Stimulated activated CD8-positive, alpha-beta memory T cell treated with anti-CD3 and anti-CD28 coated beads, Interleukin-4, amount 100 ng/mL, for 1 hour (primary cell): ENCODE data around the gene ADAM11.
"Not testable (repeated sequence)": the region's sequence is repeated elsewhere in the genome, so short reads cannot be mapped to it uniquely, and the experiment has no call there.

ENCODE experiments used
- DNase-seq, 2 donors: peaks; one replicate each; pipeline ENCODE4 v3.0.0-alpha.2; 2020; ENCODE audit warnings: low read depth in 2 of 2, low spot score in 1 of 2

The ADAM11 gene

DNA sequence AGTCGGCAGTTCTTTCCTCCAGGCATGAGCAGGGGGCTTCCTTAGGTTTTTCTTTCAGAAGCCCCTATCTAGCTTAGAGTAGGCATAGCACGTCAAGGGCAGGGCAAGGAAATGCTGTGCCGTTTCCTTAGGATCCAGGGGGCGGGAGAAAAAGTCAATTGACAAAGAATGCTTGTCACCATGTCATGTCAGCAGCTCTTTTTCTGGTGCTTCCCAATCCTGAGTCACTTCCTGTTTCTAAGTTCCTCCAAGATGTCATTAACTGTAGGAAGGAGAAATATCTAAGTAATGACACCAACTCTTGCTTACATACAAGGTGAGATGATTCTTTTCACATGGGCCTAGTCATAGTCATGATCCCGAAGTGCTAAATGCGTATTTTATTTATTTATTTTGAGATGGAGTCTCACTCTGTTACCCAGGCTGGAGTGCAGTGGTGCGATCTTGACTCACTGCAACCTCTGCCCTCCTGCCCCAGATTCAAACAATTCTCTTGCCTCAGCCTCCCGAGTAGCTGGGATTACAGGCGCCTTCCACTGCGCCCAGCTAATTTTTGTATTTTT is 36.1 kb downstream of the ADAM11 start:
- DNase-seq: no peak

GRCh38 chr17:44795421-44795820 is 36.6 kb downstream of the ADAM11 start:
- DNase-seq: no peak

DNA sequence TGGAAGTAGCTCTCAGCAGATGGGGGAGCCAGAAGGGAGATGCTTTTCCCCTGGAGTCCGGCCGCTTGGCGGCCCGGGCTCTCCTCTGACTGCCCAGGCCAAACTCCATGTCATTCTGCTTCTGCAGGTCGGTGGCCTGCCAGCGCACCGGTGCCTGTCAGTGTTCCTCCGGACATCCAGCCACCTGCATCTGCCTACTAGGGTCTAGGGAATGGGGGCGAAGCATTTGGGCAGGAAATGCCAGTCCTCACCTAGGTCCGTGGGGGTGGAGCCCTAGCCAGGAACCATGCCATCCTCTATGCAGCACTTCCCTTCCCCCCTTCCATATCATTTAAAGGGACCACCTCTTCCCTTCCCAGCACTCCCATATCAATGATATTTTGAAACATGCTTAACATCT is 37.1 kb downstream of the ADAM11 start:
- DNase-seq: no peak

DNA sequence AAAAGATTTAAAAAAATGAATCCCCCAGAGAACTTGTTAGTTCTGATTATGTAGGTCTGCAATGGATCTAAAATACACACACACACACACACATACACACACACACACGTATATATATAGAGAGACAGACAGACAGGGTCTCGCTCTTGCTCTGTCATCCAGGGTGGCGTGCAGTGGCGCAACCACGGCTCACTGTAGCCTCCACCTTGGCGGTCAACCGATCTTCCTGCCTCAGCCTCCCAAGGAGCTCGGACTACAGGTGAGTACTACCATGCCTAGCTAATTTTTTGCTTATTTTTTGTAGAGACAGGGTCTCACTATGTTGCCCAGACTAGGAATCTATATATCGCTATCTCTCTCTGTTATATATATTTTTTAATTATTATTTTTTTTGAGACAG is 37.9 kb downstream of the ADAM11 start:
- DNase-seq: no peak

GRCh38 chr17:44797802-44798201 is 39.0 kb downstream of the ADAM11 start:
- DNase-seq: no peak

DNA sequence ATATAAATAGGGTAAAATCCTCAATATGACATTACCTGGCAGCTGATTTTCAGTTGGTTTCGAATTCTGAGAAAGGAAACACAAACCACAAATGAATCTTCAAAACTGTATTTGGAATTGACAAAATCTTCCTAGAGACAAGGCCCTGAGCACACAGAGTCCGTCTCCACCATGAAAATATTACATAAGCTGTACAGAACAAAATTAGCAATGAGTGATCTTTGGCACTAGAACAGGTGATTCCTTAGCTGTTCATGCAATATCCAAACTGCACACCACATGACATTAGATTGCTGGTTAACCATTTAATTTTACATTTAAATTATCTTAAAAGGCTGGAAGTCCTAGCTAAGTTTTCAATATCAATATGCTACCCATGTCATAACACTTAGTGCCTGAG is 39.6 kb downstream of the ADAM11 start:
- no peak for DNase-seq

- no peak for DNase-seq
Observed at GRCh38 chr17:44801880-44802279, 43.1 kb downstream of the ADAM11 start.

DNA sequence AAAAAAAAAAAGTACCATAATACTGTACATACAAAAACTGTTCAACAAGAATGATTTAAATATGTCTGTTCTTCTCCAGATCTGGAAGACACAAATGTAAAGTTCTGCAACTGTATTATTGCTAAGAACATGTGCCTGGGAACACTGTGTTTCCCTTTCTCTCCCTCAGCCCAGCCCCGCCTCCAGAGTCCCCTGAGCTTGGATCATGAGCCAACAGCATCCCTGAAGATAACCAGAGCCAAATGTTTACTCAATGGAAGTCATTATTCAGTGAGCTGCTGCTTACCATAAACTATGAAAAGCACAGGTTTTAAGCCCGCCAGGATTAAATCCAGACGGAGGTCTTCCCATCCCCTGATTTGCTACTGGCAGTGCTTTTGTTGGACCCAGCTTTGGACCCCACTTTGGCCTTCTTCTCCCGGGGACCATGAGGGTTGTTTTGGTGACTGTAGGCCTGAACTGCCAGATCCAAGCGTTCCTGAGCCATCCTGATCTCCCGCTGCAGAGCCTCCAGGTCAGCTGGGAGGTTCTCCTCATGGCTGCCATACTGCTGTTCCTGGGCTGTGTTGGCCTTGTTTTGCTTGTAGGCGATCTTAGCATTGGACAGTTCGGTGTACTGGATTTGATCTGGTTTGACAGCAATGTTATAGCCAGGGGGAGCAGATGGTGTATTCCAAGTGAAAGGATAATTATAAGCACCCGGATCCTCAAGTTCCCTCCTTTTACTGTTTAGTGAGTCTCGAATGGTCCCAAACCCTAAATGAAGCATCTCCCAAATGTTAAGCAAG is 45.7 kb downstream of the ADAM11 start:
- no peak for DNase-seq

DNA sequence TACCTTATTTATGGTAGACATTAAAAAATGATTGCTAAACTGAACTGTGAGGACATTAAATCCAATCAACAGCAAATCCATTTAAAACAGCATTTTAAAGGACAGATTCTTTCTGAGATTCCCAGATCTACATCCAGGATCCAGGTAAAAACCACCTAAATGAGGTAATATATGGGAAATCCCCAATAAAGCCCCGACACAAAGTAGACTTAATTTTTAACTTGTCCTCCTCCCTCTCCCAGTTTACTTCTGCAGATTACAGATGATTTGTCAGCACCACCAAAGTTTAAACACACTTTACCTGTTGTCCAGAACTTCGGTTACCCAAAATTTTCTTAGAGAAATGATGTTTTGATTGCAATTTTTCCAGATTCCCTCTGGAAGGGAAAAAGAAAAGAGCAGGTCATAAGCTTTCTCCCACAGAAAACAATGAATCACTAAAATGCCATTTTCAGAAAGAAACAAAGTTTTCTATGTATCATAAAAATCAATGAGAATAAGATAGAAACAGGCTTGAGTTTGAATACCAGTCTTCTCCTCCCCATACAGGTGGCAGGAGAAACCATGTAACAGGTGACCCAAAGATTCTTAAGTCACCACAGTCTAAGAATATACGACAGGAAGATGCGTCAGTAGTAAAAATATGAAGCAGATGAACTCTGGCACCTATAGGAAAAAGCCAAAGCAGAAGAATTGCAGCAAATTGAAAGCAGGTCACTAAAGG is 48.5 kb downstream of the ADAM11 start:
- no peak for DNase-seq

DNA sequence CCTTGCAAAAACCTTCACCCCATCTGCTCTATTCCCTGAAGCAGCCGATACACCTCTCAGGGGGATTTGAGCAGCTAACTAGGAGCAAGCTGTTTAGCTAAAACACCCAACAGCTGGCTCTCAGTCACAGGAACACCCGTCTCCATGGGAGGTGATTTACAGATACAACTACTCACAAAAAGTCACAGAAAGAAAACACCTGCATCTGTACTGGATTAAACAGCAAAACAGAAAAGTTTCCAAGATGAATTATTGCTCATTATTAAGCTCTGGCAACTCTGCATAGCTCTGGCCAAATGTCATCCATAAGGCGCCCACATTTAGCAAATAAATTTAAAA is 49.0 kb downstream of the ADAM11 start:
- DNase-seq: no peak

DNA sequence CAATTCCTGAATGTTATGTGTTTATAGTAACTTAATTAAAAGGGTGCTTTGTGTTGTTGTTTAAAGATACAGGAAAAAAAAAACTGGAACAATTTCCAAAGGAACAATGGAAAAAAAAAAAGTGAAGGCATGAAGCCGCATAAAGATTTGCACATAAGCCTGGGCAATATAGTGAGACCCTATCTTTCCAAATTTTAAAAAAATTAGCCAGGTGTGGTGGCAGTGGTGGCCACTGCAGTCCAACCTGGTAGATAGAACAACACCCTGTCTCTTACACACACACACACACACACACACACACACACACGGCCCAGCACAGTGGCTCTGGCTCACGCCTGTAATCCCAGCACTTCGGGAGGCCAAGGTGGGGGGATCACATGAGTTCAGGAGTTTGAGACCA is 49.4 kb downstream of the ADAM11 start:
- no peak for DNase-seq

- DNase-seq: not testable (repeated sequence)
Observed at GRCh38 chr17:44808656-44809388, 50.0 kb downstream of the ADAM11 start.

- DNase-seq: no peak
Observed at GRCh38 chr17:44812263-44812662, 53.5 kb downstream of the ADAM11 start.

DNA sequence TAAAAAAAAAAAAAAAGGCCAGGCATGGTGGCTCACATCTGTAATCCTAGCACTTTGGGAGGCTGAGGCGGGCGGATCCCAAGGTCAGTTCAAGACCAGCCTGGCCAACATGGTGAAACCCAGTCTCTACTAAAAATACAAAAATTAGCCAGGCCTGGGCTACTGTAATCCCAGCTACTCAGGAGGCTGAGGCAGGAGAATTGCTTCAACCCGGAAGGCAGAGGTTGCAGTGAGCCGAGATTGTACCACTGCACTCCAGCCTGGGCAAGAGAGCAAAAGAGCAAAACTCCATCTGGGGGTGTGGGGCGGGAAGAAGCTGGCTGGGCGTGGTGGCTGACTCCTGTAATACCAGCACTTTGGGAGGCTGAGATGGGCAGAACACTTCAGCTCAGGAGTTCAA is 59.7 kb downstream of the ADAM11 start:
- DNase-seq: not testable (repeated sequence)

- no peak for DNase-seq
Observed at GRCh38 chr17:44820631-44821212, 61.9 kb downstream of the ADAM11 start.

GRCh38 chr17:44825236-44825635 is 66.4 kb downstream of the ADAM11 start:
- DNase-seq: not testable (repeated sequence)

DNA sequence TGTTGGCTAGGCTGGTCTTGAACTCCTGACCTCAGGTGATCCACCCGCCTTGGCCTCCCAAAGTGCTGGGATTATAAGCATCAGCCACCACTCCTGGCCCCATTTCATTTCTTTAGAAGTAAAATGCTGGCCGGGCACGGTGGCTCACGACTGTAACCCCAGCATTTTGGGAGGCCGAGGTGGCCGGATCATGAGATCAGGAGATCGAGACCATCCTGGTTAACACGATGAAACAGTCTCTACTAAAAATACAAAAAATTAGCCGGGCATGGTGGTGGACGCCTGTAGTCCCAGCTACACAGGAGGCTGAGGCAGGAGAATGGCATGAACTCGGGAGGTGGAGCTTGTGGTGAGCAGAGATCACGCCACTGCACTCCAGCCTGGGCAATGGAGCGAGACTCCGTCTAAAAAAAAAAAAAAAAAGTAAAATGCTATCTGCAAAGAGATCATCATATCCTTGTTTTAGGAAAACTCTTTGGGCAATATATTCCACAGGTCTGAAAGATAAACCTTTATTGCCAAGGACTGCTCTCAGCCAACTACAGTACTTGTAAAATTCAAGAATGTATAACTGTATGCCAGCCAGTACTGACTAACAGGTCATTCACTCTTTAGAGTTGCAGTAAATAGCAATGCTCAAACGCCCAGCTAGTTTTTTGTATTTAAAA is 67.5 kb downstream of the ADAM11 start:
- no peak for DNase-seq

- DNase-seq: no peak
Observed at GRCh38 chr17:44827863-44828262, 69.1 kb downstream of the ADAM11 start.

DNA sequence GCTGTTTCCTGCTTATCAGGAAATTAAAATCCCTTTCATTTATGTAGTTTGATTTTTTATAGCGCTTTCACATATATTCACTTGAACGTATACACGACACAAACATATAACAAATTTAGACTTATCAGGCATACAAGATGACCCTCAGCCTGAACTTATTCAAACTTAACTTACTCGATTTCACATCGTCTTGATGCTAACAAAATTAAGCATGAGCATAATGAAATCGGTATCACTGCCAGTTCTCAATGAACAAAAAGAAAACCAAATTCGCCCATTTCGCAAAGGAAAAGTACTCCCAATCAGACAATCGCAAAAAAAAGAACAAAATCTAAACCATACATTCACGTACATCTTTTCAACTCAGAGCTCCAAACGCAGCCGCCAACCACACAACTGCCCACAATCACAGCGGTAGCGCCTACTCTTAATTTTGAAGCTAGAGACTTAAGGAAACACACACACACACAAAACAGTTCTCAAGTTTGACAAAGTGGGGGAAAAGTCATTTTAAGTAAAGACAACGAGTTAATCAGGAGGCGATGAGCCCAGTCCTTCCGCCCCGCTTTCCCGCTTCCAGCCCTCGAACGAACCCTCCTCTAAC is 70.2 kb downstream of the ADAM11 start:
- DNase-seq: no peak
